Activated naive CD8-positive, alpha-beta T cell treated with anti-CD3 and anti-CD28 coated beads, Interleukin-2, amount 10 ng/mL, durations not matched to agents 7 days and 5 days (primary cell): ENCODE results near the gene ZMIZ1. TPM values are rescaled to one million over a fixed set of nuclear protein-coding genes. Genes with fewer than 3 reads are reported as not detected.

Experiments
- ATAC-seq: fragments of 150-1000 bp; cut with Tn5 transposase; one replicate; pipeline ENCODE4 v1.10.0; 2021; ENCODE audit warnings: low read depth, moderate library complexity
- POLR2A ChIA-PET: fragments of 350-600 bp; sonication (Branson Sonifier 250); formaldehyde crosslinking; loops from one replicate; lab custom pipeline; 2021; ENCODE audit warnings: antibody characterized with exemption; lab: Charles Lee
- DNase-seq: peaks from one replicate; pipeline ENCODE4 v3.0.0; 2021
- H3K27ac Mint-ChIP-seq: one replicate; pipeline ENCODE4 v1.8.0; 2022; ENCODE audit warnings: mild to moderate bottlenecking, mixed read lengths
- H3K27me3 Mint-ChIP-seq: one replicate; pipeline ENCODE4 v1.8.0; 2022; ENCODE audit warnings: mild to moderate bottlenecking, moderate library complexity, mixed read lengths
- H3K36me3 Mint-ChIP-seq: one replicate; pipeline ENCODE4 v1.8.0; 2021; ENCODE audit warnings: mild to moderate bottlenecking, mixed read lengths
- H3K4me1 Mint-ChIP-seq: one replicate; pipeline ENCODE4 v1.8.0; 2021; ENCODE audit warnings: mixed read lengths
- H3K4me3 Mint-ChIP-seq: one replicate; pipeline ENCODE4 v1.8.0; 2022; ENCODE audit warnings: mild to moderate bottlenecking, moderate library complexity, mixed read lengths
- H3K9me3 Mint-ChIP-seq: one replicate; pipeline ENCODE4 v1.8.0; 2021; ENCODE audit warnings: mixed read lengths
- total RNA-seq, 2 experiments: library from RNA; stranded (reverse); gene quantifications; one replicate each; pipeline ENCODE4 v1.2.3, GENCODE V29; 2021

The ZMIZ1 gene
- total RNA-seq, 2 experiments from 2014 or later: 28.8 to 29.3 TPM

DNA sequence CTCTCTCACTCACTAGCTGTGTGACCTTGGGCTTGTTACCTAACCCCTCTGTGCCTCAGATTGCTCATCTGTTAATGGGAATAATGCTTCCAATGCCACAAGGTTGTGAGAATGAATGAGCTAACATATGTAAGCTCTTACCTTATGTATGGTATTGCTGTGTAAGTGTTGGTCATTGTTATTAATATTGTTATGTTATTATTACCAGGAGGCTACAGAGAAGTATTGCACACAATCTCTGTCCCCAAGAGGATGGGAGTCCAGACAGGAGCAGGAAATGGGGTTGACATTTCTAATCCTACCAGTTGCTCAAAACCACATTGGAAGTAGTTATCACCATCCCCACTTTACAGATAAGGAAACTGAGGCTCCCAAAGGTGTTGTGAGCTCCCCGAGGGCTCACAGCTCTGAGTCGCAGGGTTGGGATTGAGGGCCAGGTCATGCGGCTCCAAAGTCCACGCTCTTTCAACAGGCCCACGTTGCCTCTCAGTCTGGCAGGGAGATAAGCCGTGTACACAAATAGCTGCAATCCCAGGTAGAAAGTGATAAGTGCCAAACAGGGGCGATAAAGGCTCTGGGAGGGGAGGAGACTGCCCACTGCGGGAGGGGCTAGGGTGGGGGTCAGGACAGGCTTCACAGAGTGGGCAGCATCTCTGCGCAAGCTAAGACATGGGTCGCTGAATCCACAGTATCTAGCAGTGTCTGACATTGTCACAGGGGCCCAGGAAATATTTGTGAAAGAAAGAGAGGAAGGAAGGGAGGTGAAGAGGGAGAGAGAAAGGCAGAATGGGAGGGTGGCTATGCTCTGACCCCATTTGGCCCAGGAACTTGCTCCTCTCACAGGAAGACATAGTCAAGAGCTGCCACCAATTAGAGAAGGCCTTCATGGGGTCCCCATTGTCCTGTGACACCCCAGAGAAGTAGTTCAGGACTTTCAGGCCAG, 9.6 kb upstream of the ZMIZ1 start:
- Mint-ChIP-seq H3K27me3 (no peaks in the 10 kb centered on the region), H3K27ac (no peak overlapping the region), H3K4me3 (no peak overlapping the region), H3K36me3 (no peaks in the 10 kb centered on the region), H3K4me1 (peaks cover 11% of the 10 kb centered on the region), H3K9me3 (no peaks in the 10 kb centered on the region)
- POLR2A ChIA-PET: no interaction called here
- ATAC-seq (no peak), DNase-seq (peak; percentile 10)

DNA sequence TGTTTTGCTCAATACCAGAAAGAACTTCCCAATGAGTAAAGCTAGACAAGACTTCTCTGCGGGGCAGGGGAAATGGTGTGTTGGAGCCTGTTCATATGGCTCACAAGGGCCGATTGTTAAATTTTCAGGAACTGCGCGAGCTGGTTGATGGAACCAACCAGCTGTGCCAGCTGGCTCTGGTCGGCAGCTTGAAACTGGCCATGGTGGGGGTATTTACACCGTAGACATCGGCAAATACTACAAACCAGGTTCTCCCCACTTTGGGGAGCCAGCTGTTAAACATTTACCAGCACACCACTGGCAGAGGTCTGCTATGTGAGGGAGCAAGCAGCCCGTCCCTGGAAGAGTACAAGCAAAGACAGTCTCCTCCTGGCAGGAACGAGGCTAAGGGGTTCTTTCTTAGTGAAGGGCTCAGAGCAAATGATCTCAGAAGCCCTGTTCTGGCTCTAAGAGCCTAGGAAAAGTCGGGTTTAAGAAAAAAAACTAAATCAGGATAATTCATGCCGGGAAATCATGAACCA, 8.8 kb upstream of the ZMIZ1 start:
- no peak overlapping the region for H3K27ac Mint-ChIP-seq
- ATAC-seq (no peak), DNase-seq (no peak)
- H3K4me1 Mint-ChIP-seq: peaks cover 18% of the 10 kb centered on the region
- no peaks in the 10 kb centered on the region for H3K27me3 Mint-ChIP-seq
- H3K36me3 Mint-ChIP-seq: no peaks in the 10 kb centered on the region
- H3K9me3 Mint-ChIP-seq: no peaks in the 10 kb centered on the region
- no peak overlapping the region for H3K4me3 Mint-ChIP-seq
- POLR2A ChIA-PET: no interaction called here

DNA sequence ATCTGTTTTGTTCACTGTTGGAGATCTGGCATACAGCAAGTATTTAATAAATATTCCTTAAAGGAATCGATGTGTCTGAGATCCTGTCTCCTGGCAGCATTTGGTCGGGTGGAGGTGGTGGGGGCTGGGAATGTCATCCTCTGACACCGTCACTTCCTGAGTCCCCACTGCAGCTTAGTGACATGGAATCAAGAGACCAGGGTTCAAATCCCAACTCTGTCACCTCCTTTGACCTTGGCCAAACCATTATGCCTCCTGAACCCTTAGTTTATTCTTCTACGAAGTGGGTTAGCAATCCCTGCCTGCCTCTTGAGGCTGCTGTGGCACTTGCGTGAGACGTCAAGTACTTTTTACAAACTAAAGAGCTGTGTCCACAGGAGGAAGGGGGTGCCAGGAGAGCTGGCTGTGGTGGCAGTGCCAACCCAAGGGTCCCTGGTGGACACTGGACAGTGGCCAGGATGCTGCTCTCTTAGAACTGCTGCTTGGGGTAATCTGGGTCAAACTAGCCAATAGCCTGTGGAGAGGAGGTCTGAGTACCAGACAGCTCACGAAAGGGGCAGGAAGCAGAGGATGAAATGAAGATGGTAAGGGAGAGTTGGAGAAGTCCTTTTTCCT, 8.0 kb upstream of the ZMIZ1 start:
- no peak for ATAC-seq
- Mint-ChIP-seq H3K27me3 (no peaks in the 10 kb centered on the region), H3K9me3 (no peaks in the 10 kb centered on the region), H3K36me3 (no peaks in the 10 kb centered on the region), H3K4me3 (no peak overlapping the region), H3K27ac (no peak overlapping the region), H3K4me1 (peaks cover 20% of the 10 kb centered on the region)
- DNase-seq: no peak
- POLR2A ChIA-PET: no interaction called here

DNA sequence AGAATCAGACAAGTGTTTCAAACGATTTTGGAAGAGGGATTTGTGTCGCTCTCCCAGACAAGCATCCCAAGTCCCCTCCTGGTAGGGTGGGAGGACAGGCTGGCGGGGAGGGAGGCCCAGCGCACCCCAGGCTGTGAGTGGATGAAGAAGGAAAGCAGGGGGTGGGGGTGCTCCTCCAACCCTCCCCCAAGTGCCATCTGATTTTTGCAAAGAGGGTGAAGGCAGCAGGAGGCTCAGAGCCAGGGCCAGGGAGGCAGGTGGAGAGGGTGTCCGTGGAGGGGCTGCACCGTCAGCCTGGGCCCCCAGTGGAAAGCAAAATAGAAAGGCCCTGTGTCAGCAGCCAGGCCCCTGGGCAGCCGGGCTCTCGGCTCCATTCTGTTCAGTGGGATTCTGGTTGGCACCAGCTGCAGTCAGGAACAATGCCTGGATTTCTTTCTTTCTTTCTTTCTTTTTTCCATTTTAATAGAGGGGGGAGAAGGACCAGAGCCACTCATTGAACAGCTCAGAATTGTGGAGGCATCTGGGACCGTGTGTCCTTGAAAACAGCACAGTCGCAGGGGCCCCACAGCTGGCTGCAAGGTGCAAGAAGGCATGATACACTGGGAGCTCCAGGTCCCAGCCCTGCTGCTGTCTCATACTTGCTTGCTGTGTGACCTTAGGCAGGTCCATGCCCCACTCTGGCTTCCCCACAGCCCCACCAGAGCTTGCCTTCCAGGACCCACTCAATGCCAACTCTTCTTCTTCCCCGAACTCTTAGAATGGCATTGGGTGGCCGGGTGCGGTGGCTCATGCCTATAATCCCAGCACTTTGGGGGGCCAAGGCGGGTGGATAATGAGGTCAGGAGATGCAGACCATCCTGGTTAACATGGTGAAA, 7.1 kb upstream of the ZMIZ1 start:
- Mint-ChIP-seq H3K27me3 (no peaks in the 10 kb centered on the region), H3K4me1 (peaks cover 22% of the 10 kb centered on the region), H3K9me3 (no peaks in the 10 kb centered on the region), H3K36me3 (no peaks in the 10 kb centered on the region), H3K4me3 (no peak overlapping the region), H3K27ac (no peak overlapping the region)
- ATAC-seq (no peak), DNase-seq (peak; percentile 16)
- POLR2A ChIA-PET: no interaction called here

DNA sequence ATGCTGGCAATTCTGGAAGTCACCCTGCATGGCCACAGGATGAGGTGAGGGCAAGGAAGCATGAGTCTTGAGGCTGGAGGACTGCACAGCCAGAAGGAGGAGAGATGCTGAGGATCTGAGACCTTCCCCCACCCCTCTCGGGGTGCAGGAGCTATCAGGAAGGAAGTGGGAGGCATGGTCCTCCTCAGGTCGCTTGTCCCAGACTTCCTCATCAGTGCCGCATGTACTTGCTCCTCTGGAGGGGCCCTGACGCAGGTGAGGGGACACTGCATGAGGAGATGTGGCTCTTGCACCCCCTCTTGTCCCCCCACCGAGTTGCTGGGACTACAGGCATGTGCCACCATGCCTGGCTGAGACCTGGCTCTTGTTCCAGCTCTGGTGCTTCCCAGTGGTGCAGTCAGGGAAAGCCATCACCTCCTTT, 5.7 kb upstream of the ZMIZ1 start:
- Mint-ChIP-seq H3K4me1 (peaks cover 26% of the 10 kb centered on the region), H3K27ac (peak overlapping the region; percentile 50), H3K4me3 (no peak overlapping the region), H3K27me3 (no peaks in the 10 kb centered on the region), H3K9me3 (no peaks in the 10 kb centered on the region), H3K36me3 (peaks cover 2% of the 10 kb centered on the region)
- DNase-seq (no peak), ATAC-seq (no peak)
- POLR2A ChIA-PET: no interaction called here

DNA sequence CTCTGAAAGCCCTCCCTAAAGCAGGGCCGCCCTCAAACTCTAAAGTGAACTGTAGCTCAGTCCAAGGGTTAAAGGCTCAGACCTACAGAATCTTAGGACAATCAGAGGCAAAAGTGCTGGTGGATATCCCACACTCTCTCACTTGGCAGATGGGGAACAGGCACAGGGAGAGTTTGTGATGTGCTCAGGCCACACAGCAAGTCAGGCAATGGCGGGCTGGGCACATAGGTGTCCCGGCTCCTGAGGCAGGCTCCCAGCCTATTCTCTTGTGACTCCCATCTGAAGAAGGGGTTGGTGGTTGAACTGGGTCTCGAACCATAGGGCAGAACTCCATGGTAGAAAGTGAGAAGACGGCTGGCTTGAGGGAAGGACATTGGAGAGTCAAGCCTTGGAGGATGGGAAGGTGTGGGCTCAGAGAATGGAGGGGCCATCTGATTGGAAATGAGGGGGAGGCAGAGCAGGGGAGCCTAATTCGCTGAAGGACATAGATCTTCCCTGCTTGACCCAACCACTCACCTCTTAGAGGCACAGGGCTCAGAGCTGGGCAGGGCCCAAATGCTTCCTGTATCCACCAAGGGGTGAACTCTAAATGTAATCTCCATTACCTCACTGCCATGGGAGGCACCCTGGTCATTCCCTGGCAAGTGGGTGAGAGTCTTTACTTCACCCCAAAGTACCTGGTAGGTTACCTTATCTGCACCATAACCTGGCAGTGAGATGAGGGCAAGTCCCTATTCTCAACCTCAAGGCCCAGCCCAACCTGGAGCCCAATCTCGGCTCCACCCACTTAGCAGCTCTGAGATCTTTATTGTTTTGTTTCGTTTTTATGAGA, 4.9 kb upstream of the ZMIZ1 start:
- H3K27ac Mint-ChIP-seq: peak overlapping the region; percentile 67
- no peak for DNase-seq
- H3K36me3 Mint-ChIP-seq: peaks cover 2% of the 10 kb centered on the region
- ATAC-seq: no peak
- POLR2A ChIA-PET: no interaction called here
- peaks cover 2% of the 10 kb centered on the region for H3K27me3 Mint-ChIP-seq
- H3K9me3 Mint-ChIP-seq: no peaks in the 10 kb centered on the region
- no peak overlapping the region for H3K4me3 Mint-ChIP-seq
- H3K4me1 Mint-ChIP-seq: peaks cover 27% of the 10 kb centered on the region

DNA sequence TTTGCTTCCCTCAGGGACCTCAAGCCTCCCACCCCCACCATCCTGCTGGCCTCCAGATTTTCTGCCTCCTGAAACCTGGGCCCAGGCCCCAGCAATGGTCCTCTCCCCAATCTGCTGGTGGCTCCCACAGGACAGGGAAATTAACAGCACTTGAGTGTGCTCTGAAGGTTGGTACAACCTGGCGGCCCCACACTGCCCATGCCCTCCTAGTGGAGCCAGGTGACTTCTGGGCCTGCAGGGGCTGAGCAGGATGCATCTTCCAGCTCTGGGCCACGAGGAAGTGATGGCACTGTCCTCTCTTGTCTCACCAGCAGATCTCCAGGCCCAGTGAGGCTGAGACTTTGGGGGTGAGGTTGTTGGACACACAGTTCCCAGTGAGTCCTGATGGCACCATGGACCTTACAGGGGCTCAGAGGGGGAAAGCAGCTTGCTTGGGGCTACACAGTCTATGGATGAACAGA, 3.6 kb upstream of the ZMIZ1 start:
- H3K9me3 Mint-ChIP-seq: no peaks in the 10 kb centered on the region
- H3K4me1 Mint-ChIP-seq: peaks cover 30% of the 10 kb centered on the region
- ATAC-seq (no peak), DNase-seq (no peak)
- peaks cover 2% of the 10 kb centered on the region for H3K27me3 Mint-ChIP-seq
- POLR2A ChIA-PET: interaction anchor here (1.3 kb wide), 1 partner anchor 18 kb away, joined by 3 read pairs; no protein-coding TSS in a partner anchor
- H3K27ac Mint-ChIP-seq: no peak overlapping the region
- no peak overlapping the region for H3K4me3 Mint-ChIP-seq
- H3K36me3 Mint-ChIP-seq: peaks cover 2% of the 10 kb centered on the region

DNA sequence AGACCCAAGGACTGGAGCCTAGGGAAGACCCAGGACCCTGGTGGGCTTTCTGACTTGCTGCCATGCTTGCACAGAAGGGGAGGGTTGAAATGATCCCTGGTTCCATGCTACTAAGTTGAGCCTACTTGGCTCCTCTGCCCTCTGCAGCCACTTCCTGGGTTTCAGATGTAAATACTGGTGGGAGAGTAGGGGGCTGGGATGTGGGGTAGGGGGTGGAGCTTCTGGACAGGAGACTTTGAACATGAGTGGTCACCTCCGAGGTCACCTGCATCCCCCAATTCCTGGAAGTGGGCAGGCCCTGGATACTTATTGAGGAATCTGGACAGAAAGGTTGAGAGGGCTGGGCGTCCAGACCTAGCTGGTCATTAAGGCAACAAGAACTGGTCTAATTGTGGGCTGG, 2.9 kb upstream of the ZMIZ1 start:
- POLR2A ChIA-PET: interaction anchor here (1.3 kb wide), 1 partner anchor 19 kb away, joined by 3 read pairs; no protein-coding TSS in a partner anchor
- peaks cover 30% of the 10 kb centered on the region for H3K4me1 Mint-ChIP-seq
- ATAC-seq (no peak), DNase-seq (no peak)
- H3K27me3 Mint-ChIP-seq: peaks cover 2% of the 10 kb centered on the region
- peaks cover 2% of the 10 kb centered on the region for H3K36me3 Mint-ChIP-seq
- H3K4me3 Mint-ChIP-seq: peak overlapping the region; percentile 28
- no peaks in the 10 kb centered on the region for H3K9me3 Mint-ChIP-seq
- peak overlapping the region; percentile 38 for H3K27ac Mint-ChIP-seq

DNA sequence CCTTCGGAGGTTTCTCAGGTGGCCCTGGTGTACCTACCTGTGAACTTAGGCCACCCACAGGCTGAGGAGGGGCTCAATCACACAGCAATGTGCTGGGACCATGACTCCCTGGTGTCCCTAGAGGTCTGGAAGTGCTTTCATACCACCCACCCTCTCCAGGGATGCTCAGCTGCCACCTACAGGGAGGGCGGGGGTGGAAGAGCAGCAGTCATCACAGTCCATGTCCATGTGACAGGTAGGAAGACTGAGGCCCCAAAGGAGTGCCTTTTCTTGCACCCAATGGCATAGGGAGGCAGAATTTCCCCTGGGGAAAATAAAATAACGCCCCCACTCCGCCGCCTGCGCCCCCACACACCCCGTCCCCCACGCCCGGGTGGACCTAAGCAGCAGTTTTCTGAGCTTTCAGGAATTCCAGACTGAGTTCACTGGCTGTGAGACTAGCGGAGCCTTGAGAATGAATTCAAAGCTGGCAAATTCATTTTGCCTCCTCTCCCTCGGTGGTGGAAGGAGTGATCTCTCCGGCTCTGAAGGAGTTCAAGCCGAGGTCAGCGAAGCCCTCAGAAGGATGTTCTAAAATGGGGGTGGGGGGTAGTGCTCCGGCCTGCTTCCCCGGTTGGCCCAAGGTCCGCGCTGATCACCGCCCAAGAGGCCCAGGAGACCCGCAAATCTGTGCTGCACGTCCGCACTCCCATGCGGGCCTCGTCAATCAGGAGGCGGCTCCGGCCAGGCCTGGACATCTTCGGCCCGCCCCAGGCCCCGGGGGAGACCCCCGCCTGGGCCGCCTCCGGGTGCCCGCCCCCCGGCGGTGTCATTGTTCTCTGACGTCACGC, 2.1 kb upstream of the ZMIZ1 start:
- no peak for ATAC-seq
- POLR2A ChIA-PET: interaction anchor here (0.9 to 1.6 kb wide), 6 partner anchors 19 to 93 kb away, joined by 3 to 5 read pairs (median 4); no protein-coding TSS in a partner anchor

DNA sequence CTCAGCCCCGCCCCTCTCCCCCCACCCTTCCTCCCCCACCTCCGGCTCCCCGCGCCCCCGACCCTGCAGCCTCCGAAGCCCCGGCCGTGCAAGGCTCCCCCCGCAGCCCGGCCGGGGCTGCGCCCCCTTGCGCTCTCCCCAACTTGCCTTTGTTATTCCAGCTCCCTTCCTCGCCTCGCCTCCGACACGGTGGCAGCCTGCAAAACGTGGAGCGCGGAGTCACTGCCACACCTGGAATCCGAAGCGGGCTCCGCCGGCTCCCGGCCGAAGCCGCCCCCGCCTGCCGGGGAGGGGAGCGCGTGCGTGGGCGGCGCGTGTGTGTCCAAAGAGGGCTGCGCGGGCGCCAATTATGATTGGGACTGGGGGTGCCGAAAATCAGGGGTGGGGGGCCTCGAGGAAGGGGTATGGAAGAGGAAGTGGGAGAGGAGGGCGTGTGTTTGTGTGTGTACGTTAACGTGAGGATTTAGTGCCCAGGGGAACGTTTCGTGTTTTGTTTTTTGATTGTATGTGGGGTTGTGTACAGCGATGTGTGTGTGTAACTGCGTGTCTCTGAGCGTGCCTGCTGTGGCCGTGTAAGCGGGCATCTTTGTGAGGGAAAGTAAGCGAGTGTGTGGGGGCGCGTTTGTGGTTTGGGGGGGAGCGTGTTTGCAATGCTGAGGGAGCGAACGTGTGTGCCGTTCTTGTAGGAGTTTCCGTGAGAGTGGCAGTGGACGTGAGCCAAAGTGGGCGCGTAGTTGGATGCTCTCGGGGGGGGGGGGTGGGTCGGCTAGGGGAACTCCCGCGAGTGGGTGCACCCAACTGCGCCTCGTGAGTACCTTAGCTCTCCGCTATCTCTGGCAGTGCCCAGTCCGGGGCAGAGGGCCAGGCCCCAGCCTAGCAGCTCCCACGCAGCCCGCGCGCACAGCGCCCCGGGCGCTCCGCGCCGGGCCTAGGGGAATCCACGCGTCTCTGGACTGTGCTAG, 1.2 kb upstream of the ZMIZ1 start:
- Mint-ChIP-seq H3K4me1 (peaks cover 29% of the 10 kb centered on the region), H3K9me3 (no peaks in the 10 kb centered on the region), H3K27me3 (peaks cover 15% of the 10 kb centered on the region), H3K36me3 (peaks cover 2% of the 10 kb centered on the region), H3K27ac (peak overlapping the region; percentile 90), H3K4me3 (peak overlapping the region; percentile 97)
- DNase-seq: peak; percentile 90
- POLR2A ChIA-PET: interaction anchor here (0.9 to 1.6 kb wide), 6 partner anchors 20 to 94 kb away, joined by 3 to 5 read pairs (median 4); no protein-coding TSS in a partner anchor
- peak; percentile 9 for ATAC-seq

More for the DNA sequence above, 2.1 kb upstream of the ZMIZ1 start:
- peaks cover 9% of the 10 kb centered on the region for H3K27me3 Mint-ChIP-seq
- DNase-seq: no peak
- peak overlapping the region; percentile 53 for H3K4me3 Mint-ChIP-seq
- H3K4me1 Mint-ChIP-seq: peaks cover 30% of the 10 kb centered on the region
- no peaks in the 10 kb centered on the region for H3K9me3 Mint-ChIP-seq
- H3K27ac Mint-ChIP-seq: no peak overlapping the region
- H3K36me3 Mint-ChIP-seq: peaks cover 2% of the 10 kb centered on the region
